Measurements from ENCODE around the gene BACH2. TPM values are rescaled to one million over a fixed set of nuclear protein-coding genes. Genes with fewer than 3 reads are reported as not detected.

Gene BACH2
- total and polyA plus RNA-seq, 2 of the 4 experiments (the other 2 are of a cell fraction), result 1.3 to 1.4 TPM

DNA sequence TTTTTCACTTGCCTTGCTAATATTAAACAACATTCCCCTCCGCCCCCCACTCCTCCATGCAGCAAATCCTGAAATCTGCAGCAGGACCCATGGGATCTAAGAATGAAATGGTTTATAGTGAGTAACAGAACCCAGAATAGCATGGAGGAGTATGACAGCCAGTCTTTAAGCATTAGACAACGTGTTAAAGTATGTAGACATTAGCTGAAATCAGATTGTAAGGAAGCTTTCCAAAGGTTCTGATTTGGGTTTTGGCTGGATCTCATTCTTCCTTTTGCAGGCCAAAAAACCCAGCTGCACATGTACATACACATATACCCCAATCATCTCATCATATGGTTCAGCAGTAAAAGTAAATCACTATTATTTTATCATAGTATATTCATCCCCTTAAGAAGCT, 275.9 kb downstream of the BACH2 start:
- Histone ChIP-seq H3K27me3 (ENCODE audit: control insufficient read depth, insufficient read depth, low read length) (no peaks in the 10 kb centered on the region), H2AFZ (replicated peaks; ENCODE audit: low read length, poor library complexity) (no peak overlapping the region), H2BK20ac (ENCODE audit: low read depth, low read length) (no peak overlapping the region), H3K4me1 (ENCODE audit: control insufficient read depth, insufficient read depth, low read length) (peaks cover 4% of the 10 kb centered on the region), H3K4me3 (ENCODE audit: insufficient read depth, low read depth, low read length) (no peak overlapping the region), H3K4me2 (ENCODE audit: low read depth, low read length) (no peak overlapping the region), H3K14ac (replicated peaks; ENCODE audit: low read depth, low read length) (no peak overlapping the region), H2BK120ac (ENCODE audit: low read depth, low read length) (no peak overlapping the region), H3K27ac (ENCODE audit: insufficient read depth, low read length) (no peak overlapping the region), H2BK15ac (ENCODE audit: low read depth, low read length) (no peak overlapping the region), H4K91ac (ENCODE audit: insufficient read depth, low read depth, low read length) (no peak overlapping the region), H3K9me3 (ENCODE audit: control insufficient read depth, insufficient read depth, low read length) (no peaks in the 10 kb centered on the region), H2AK9ac (replicated peaks; ENCODE audit: low read depth, low read length, poor library complexity) (no peak overlapping the region), H3K9ac (ENCODE audit: low read depth, low read length) (no peak overlapping the region), H4K5ac (ENCODE audit: low read depth, low read length) (no peak overlapping the region), H4K8ac (ENCODE audit: low read depth in 2 of 2, low read length in 2 of 2) (no peak overlapping the region), H4K20me1 (ENCODE audit: insufficient read depth, low read length) (no peaks in the 10 kb centered on the region), H2AK5ac (ENCODE audit: low read depth, low read length) (no peak overlapping the region), H3K4ac (ENCODE audit: low read depth, low read length) (no peak overlapping the region), H3K36me3 (ENCODE audit: control insufficient read depth, insufficient read depth, low read length) (no peaks in the 10 kb centered on the region), H3K56ac (ENCODE audit: extremely low read depth, insufficient read depth, low read length) (no peak overlapping the region), H3K23ac (ENCODE audit: low read depth, low read length) (no peak overlapping the region), H2BK5ac (ENCODE audit: low read depth, low read length, poor library complexity, severe bottlenecking) (no peak overlapping the region), H3K79me1 (ENCODE audit: low read depth in 1 of 2, low read length in 2 of 2) (no peaks in the 10 kb centered on the region), H3K18ac (ENCODE audit: low read depth, low read length) (no peak overlapping the region), H3K9me1 (ENCODE audit: insufficient read depth, low read length) (no peaks in the 10 kb centered on the region; the same call in 1 of the 2 replicates)
- in situ Hi-C loops (cut with MboI; ENCODE audit: low sequenced_read_pairs), result no loop called here
- no TSS peak for BruUV-seq (replicated peaks)
- intact Hi-C loops (cut with micrococcal nuclease), result no loop called here
- dilution Hi-C loops (cut with HindIII; ENCODE audit: low sequenced_read_pairs, unreplicated experiment), result no loop called here
- ATAC-seq (ENCODE audit: low read depth) (no peak), DNase-seq (no peak)
- ChIA-PET POLR2A (ENCODE audit: unreplicated experiment) (no interaction called here), CTCF (no interaction called here)
- WGBS, 2 experiments (ENCODE audit: extremely low coverage in 2 of 2, insufficient read length in 1 of 2), result no CpG with 5 or more reads among the region's 2 CpGs
- TF ChIP-seq MXI1 (IDR thresholded peaks at IDR 0.05; ENCODE audit: borderline replicate concordance, low read depth, low read length) (no peak), MAFK (IDR thresholded peaks at IDR 0.05; ENCODE audit: low read depth, low read length) (no peak), CHD1 (IDR thresholded peaks at IDR 0.05; ENCODE audit: low read depth, low read length) (no peak), POLR2A (IDR thresholded peaks at IDR 0.05; ENCODE audit: low read depth, low read length) (no peak)
